GM21576 (cell line): ENCODE results near the gene SLC1A1.

Source experiments
- ATAC-seq: cut with Tn5 transposase; IDR thresholded peaks from one replicate; pipeline ENCODE4 v1.9.1; 2021; ENCODE audit warnings: mild to moderate bottlenecking, moderate library complexity; ENCODE audit not compliant: unreplicated experiment

SLC1A1 gene

GRCh38 chr9:4489919-4490704 lies at the start of gene SLC1A1:
Gene SLC1A1 (plus strand): TSS chr9:4490468. CDS start chr9:4490680, 212 bp downstream.
- peak; percentile 63 for ATAC-seq

- ATAC-seq = no peak
These were observed 47.5 kb upstream of the SLC1A1 start for GRCh38 chr9:4442806-4443205.

- no peak for ATAC-seq
These were observed 46.8 kb upstream of the SLC1A1 start for GRCh38 chr9:4443439-4443838.

- ATAC-seq = no peak
These were observed 28.8 kb upstream of the SLC1A1 start for GRCh38 chr9:4461437-4461836.

- no peak for ATAC-seq
These were observed 26.4 kb upstream of the SLC1A1 start for GRCh38 chr9:4463824-4464223.

- peak; percentile 93 for ATAC-seq
These were observed 25.3 kb upstream of the SLC1A1 start for GRCh38 chr9:4464911-4465513.

- ATAC-seq = no peak
These were observed 24.4 kb upstream of the SLC1A1 start for GRCh38 chr9:4465910-4466309.

GRCh38 chr9:4475301-4475700 lies 15.0 kb upstream of the SLC1A1 start:
- ATAC-seq = no peak

GRCh38 chr9:4486176-4486575 lies 4.1 kb upstream of the SLC1A1 start:
- ATAC-seq = no peak

GRCh38 chr9:4489562-4489918 lies 728 bp upstream of the SLC1A1 start:
- peak; percentile 9 for ATAC-seq

GRCh38 chr9:4490705-4491625 lies 697 bp downstream of the SLC1A1 start:
- ATAC-seq = peak; percentile 11

- ATAC-seq = no peak
These were observed 1.3 kb downstream of the SLC1A1 start for GRCh38 chr9:4491626-4491975.

- no peak for ATAC-seq
These were observed 4.1 kb downstream of the SLC1A1 start for GRCh38 chr9:4494332-4494731.

GRCh38 chr9:4494806-4495205 lies 4.5 kb downstream of the SLC1A1 start:
- ATAC-seq = no peak

- ATAC-seq = no peak
These were observed 5.3 kb downstream of the SLC1A1 start for GRCh38 chr9:4495537-4495936.

GRCh38 chr9:4496497-4496896 lies 6.2 kb downstream of the SLC1A1 start:
- no peak for ATAC-seq

GRCh38 chr9:4497395-4497794 lies 7.1 kb downstream of the SLC1A1 start:
- ATAC-seq = no peak

- no peak for ATAC-seq
These were observed 7.6 kb downstream of the SLC1A1 start for GRCh38 chr9:4497855-4498254.

- no peak for ATAC-seq
These were observed 9.6 kb downstream of the SLC1A1 start for GRCh38 chr9:4499917-4500316.

- no peak for ATAC-seq
These were observed 10.9 kb downstream of the SLC1A1 start for GRCh38 chr9:4501147-4501507.

GRCh38 chr9:4502444-4502843 lies 12.2 kb downstream of the SLC1A1 start:
- ATAC-seq = no peak

- no peak for ATAC-seq
These were observed 12.8 kb downstream of the SLC1A1 start for GRCh38 chr9:4503103-4503502.
